NCI-H524 treated with DMSO at 0.1 percent for 48 hours (cell line): ENCODE measurements around the gene ABL1.

ENCODE experiments used
- DNase-seq: peaks from one replicate; lab custom pipeline; 2025; lab: John Stamatoyannopoulos, UW

The ABL1 gene

DNA sequence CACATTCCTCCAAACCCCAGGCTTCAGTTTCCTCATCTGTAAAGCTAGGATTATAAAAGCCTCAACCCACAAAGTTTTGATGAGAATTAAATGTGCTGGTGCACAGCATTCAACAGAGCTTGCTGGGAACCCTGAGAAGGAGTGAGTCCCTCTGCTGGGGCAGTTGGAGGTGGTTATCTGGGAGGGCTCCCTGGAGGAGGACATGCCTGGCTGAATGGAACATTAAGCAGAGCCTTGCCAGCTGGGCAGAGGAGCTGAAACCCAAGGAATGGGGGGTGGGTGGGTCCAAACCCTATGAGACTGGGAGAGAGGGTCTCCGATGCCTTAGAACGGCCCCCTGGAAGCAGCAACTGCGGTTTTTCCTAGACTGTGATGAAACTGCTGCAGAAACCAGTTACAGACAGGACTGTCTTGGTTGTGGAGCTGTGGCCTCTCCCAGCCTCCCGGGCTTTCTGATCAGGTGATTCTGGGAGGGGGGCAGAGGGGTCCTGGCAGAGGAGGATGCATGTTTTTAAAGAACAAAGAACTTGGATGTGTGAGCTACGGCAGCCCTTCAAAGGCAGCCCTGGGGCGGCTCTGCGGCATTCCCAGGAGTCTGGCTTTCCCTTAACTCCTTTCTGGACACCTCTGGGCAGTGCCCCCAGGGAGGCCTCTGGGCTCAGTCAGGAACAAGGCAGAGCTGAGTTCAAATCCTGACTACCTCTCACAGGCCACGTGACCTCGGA lies 83.2 kb downstream of the ABL1 start:
- no peak for DNase-seq

DNA sequence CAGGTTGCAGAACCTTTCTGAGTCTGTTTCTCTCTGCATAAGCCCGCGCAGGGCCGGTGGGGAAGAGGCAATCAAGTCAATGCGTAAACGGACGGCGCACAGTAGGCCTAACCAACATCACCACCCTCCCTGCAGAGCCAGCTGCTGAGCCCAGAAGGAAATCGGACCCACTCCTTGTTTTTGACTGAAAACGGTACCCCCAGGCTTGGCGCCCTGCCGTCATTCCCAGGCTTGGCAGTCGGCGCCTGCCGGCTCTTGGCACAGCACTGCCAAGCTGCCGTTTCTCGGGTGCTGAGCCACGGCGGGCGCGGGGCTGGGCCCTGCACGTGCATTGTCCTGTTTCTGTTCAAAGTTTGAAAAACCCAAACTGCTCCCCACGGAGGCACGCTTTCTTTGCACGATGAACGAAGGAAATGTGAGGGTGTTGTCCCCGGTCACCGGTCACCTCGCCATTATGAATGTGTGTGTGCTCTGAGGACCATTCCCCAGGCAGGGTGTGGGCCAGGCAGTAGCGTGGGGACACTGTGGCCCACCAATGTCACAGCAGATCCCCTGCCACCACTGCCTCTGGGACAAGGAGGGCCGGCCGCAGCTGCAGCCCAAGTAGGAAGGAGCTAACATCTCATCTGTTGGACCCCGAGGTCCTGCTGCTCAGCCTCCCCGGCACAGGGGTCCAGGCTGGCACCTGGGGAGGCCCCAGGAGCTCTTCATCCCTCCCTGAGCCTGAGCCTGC lies 83.9 kb downstream of the ABL1 start:
- DNase-seq = no peak

DNA sequence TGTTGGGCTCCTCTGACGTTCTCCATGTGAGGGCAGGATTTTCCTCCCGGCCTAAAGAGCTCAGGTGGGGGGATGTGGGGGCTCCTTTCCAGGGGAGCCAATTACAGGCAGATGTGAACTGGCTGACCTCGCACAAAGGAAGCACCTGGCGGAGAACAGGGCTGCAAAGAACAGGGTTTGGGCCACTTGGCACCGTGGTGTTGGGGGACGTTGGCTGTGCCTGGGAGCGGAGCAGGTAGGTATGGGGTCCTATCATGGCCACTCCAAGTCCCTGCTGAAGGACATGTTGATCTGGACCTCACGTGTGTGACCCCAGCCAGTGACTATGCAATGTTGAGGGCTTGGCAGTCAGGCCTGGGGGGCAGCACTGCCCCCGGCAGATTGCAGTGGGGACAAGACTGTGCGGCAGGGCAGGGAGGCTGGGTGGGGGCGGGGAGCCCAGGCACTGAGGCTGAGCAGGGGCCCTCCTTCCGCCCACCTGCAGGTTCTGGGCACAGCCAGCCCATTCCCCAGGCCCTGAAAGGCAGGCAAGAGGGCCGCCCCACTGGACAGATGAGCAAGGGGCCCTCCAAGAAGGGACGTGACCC lies 84.6 kb downstream of the ABL1 start:
- DNase-seq = no peak

DNA sequence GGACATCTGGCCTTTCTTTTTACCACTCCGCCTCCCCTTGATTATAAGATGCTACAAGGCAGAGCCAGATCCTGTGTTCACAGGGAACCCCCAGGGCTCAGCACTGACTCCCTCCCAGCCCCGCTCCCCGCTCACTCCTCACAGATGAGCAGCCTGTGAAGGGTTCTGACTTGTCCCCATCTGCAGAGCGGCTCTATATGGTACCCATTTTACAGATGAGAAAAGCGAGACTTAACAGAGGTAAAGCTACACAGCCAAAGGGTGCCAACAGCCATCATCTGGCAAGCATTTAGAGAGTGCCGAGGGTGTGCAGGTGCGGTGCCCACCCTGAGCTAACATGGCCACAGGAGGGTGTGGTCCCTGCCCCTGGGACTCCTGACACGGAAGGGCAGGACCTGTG lies 85.2 kb downstream of the ABL1 start:
- DNase-seq = no peak

DNA sequence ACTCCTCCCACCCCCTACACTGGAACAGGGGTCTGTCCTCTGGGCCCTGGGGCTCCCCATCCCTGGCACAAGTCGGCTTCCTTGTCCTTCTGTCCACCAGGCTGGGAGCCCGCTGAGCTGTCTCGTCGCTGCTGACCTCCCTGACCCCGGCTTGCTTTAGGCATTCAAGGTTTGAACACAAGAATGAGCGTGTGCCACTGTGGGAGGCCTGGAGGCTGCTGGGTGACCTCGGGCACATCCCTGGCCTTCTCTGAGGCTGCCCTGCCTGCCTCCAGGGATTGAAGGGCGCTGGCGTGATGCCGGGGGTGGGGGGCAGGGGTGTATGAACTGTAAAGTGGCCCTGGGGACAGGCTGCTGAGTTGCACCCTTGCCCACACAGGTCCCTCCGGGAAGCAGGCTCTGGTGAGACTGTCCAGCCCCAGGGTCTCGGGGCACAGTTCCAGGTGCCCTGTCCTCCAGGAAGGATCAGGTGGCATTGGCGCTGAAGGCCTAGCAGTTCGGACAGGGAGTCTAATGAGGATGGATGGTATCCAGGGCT lies 85.8 kb downstream of the ABL1 start:
- no peak for DNase-seq

DNA sequence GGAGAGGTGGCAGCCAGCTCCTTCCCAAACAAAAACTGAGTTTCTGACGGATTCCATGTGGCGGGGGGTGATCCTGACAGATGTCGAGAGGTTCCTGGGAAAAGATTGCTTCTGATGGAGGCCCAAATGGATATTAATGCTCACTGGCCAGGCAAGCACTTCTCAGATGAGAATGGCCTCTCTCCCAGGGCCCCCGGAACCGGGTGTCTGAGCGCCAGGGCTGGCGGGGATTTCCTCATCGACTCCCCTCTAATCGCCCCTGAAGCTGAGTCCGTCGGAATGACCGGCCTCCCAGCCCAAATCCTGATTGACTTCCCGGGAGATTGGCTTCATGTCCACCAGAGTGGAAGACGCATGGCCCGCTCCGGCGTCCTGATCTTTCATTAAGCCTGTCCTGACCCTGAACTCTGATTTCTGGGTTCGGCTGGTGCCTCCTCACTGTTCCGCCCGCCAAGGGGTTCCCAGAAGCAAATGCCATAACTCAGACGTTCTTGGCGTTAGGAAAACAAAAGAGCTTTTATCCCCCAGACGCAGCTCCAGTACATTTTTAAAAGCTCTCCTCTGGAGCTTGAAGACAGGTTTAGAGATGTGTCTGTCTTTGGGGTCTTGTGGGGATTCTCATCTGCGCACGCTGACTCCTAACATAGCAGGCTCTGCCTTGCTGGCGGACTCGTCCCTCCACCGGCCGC lies 86.4 kb downstream of the ABL1 start:
- DNase-seq = no peak

DNA sequence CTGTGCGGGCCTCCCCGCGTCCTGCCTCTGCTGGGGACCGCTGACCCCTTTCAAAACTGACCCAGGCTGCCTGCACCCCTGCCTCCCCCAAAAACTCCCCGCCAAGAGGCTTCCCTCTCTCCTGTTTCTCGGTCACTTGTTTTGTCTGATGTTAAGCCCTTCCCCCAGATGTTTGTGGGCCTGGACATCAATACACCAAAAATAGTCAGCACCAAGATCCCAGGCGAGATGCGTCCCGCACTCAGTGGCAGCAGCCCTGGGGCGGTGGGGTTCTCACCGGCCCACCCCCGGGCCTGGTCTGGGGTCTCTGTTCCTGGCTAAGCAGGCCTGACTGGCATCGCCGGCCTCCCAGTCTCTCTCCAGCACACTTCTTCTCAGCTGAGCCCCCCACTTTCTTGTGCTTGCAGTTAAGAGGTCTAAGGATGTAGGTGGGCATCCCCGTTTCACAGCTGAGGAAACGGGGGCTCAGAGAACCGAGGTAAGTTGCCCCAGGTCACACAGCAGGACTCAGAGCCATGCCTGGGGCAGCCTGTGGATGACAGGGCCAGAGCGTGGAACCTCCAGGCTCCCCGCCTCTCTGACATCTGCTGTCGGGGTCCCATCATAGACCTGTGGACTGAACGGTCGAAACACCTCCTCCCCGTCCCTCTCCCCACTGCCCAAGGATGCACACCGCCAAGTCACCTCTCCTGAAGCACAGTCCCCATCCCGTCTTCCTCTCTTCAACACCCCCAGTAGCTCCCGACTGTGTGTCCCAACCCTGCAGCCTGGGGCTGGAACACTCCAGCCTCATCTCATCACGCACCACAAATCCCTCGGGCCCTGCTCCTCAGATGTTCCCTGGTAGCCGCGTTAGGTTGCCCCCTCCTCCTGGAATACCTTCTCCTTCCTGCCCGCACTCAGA lies 87.2 kb downstream of the ABL1 start:
- DNase-seq = no peak

DNA sequence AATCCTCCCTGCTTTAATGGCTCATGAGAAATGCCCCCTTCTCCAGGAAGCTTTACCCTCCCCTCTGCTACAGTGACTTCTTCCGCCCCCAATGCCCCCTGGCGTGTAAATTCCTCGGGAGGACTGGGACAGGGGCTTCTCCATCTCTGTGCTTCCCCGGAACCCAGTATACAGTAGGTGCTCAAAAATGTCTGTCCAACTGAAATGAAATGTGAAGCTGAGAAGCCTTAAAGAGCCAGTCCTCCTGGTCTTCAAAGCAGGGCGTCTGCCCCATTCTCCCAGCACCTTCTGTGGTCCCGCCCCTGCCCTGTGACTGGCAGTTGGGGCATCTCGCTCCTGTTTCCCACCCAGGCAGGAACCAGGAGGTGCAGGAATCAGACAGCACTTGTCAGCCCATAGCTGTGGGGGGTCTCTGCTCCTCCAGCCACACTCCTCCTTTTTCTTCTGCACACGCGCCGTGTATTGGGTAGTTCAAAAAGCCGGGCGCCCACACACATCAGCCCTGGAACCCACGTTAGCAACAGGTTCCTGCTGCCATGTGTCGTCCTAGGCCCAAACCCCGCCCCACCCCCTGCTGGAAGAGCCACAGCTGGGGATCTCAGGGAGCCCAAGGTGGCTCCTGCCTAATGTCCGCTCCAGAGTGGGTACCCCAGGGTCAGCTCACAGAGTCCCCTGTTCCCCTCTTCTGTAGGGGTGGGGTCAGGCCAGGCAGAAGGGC lies 88.0 kb downstream of the ABL1 start:
- DNase-seq = no peak

DNA sequence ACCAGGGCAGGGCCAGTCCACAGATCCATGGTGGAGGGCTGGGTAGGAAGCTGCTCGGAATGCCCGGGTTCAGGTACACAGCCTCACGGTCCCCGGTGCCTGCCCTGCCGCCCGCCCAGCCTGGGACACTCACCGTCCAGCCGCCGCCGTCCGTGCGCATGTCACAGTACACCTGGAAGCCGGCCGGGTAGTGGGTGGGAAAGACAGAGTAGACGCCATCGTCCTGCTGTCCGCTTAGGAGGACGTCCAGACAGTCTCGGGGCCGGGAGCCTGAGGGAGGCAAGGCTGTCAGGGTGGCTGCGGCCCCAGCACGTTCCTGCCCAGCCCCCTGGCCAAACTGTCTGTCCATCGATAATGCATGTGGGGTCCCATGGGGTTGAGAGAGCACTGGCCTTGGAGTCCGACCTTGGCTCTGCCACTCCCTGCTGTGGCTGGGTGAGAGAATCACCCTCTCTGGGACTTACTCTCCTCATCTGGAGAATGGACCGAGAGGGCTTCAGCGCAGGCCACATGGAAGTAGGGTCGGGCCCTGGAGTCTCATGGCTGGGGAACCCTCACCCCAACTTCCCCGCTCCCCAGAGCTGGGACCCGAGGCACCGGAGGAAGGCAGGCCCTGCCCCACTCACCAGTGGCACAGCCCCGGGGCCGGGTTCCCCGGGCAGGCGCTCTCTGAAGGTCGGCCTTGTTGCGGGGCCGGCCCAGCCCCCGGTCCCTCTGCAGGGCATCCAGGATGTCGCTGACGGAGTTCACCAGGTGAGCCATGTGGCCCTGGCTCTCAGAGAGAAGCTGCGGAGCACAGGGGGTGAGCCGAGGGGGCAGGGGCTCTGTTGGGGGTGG lies 88.8 kb downstream of the ABL1 start:
- no peak for DNase-seq

DNA sequence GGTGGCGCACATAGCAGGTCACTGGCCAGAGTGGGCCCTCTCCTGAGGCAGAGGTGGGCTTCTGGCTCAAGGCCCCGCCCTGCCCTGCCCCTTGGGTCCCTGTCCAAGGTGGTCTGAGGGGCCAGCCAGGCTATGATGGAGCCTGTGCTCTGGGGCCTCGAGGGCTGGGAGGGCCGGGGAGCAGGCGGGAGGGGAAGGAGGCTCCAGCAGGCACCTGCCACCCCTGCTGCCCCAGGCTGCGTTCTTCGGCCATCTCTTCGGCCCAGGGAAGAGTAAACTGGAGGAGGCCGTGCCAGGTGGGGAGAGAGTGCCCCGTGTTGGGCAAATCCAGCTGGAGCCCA lies 89.4 kb downstream of the ABL1 start:
- no peak for DNase-seq

DNA sequence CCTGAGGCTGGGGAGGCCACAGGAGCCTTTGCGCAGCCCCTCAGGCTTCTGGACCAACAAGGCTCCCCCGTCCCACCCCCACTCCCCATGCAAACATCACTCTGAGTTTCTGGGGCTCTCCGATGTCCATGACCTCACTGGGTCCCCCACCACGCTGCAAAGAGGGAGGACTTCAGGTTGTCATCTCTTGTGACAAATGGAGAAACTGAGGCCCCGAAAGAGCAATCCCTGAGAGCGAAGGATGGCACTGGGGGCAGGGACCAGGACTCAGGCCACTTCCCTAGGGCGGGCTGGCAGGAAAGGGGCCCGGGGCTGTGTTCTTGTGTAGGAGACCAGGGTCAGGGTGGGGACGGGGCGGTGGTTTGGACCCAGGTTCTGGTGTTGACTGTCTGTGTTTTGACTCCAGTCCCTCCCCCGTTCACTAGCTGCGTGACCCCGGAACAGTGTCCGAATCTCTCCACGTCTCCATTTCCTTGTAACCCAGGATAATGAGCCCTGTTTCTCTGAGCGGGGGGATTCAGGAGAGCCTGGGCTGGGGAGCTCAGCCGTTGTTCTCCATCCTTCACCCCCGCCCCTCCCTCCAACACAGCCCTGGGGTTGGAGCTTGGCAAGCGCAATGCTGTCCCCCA lies 90.1 kb downstream of the ABL1 start:
- DNase-seq = no peak

DNA sequence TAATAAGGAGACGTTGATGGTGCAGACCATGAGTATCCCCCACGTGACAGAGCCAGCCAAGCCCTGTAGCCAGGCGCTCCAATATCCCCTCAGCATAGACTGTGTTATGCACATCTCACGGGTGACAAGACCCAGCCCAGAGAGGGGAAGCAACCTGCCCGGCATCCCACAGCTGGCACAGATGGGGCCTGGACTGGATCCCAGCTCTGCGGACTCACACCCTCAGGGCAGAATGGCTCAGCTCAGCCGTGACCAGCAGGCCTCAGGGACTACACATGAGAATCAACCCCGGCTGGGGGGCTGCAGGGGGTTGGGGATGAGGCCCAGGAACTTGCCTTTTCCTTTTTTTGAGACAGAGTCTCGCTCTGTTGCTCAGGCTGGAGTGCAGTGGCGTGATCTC lies 92.3 kb downstream of the ABL1 start:
- no peak for DNase-seq

DNA sequence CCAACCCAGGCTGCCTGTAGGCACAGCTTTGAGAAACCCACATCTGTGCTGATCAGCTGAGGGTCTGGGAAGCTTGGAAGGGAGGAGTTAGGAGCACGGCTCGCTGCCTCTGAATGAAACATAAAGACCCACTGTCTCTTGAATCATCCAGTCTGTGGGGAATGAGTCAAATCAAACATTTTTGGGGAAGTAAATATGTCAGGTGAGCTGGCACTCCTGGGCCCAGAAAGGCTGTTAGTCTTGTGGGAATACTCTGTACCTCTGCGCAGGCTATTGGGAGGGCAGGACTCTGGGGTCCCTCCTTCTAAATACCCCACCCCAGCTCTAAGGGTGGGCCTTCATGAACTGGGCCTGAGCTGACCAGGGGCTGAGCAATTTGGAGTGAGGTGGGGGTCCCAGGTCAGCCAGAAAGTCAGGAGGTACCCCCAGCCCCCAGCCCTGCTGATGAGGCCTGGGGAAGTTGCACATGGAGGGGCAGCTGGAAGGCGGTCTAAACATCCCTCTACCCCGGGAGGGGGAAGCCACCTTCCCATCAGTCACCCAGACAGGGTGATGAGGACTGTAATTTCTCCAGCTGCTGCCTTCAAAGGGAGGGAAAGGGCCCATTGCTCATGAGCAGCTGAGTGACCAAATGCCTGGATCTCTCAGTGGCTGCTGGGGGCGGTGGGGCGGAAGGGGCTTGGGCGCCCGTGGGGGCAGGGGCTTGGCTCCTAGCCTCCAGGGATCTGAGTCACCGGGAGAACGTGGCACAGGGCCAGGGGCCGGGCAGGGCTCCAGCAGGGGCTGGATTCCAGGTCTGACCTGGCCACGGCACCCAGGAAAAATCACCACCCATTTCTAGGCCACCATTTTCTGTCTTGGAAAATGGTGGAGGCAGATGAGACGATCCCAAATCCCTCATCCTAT lies 93.2 kb downstream of the ABL1 start:
- no peak for DNase-seq

DNA sequence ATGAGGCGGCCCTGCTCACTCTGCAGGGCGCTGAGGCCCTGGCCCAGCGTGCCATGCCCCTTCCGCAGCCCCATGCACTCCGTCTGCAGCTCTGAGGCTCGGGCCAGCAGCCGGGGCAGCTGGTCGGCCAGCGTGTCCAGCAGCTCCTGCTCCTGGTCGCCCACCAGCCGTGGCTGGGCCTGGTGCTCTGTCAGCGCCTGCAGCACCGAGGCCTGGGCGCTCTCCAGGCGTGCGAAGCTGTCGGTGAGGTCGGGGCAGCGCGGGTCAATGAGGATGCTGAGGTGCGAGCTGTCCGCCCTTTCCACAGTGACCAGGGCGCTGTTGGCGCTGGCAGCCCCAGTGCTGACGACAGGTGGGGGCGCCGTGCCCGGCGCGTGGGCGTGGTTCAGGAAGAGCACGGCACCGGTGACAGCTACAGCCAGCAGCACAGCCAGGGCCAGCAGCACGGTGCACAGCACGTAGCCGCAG lies 94.6 kb downstream of the ABL1 start:
- no peak for DNase-seq

DNA sequence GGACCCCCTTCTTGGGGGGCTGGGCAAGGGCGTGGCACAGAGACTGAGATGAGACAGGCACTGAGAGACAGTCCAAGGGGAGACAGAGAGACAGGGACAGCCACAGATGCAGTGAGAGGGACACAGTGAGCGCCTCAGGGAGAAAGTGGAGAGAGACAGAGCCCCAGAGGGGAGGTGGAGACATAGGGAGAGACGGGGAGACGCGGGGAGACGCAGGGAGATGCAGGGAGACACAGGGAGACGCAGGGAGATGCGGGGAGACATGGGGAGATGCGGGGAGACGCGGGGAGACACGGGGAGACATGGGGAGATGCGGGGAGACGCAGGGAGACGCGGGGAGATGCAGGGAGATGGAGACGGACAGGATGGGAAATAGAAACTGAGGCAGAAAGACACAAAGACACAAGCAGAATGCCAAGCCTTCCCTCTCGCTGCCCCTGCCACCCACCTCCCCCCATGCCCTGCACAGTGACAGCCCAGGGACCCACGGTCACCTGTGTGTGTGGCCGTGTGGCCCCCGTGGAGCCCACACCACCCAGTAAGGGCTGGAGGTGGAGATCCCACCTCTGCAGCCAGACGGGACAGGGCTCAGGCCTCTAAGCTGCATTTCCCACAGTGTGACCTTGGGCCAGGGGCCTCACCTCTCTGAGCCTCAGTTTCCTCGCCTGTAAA lies 95.2 kb downstream of the ABL1 start:
- no peak for DNase-seq

DNA sequence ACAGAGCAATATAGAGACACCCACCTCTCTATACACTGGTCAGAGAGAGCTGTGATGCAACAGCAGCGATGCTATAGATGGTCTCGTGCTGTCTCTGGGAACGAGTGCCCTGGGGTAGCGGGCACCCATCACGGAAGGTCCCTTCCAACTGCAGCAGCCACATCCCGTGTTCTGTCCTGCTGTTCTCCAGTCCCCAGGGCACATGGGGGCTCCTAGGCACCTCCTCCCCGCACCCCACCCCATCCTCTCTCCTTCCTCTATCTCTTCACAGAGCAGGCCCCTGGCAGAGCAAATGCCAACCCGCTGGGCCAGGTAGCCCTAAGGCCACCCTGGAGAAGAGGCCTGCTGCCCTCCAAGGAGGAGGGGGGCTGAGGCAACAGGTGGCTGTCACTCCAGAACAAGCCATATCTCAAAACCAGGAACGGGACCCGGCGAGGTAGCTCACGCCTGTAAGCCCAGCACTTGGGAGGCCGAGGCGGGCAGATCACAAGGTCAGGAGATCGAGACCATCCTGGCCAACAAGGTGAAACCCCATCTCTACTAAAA lies 95.8 kb downstream of the ABL1 start:
- no peak for DNase-seq

DNA sequence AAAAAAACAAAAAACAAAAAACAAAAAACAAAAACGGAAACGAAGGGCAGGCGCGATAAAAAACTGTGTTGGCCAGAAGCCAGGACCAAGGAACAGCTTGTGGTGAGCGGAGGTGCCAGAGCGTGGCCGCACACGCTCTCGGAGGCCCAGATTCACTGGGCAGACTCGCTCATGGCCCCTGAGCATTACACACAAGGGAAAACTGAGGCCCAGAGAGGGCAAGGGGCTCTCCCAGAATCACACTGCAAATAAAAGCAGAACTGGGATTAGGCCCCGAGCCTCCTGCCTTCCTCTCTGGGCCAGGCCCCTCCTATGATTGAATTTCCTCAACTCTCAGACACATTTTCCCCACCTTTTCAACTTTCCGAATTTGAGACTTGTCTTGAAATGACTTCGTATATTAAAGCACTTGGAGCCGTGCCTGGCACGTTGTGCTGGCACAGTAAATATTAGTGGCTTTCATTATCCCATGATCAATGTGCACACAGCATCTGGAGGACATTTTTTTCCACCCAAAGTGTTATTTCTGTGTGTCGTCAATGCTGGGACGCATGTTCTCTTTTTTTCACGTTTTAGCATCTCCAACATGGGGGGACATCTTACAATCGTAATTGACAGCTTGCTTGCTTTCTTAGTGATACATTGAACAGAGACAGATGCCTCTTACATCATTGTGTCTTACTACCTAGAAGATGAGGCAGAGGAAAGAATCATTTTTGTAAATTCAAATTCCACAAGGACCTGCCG lies 96.6 kb downstream of the ABL1 start:
- no peak for DNase-seq
